ENCODE data around the gene ILRUN.

DNA sequence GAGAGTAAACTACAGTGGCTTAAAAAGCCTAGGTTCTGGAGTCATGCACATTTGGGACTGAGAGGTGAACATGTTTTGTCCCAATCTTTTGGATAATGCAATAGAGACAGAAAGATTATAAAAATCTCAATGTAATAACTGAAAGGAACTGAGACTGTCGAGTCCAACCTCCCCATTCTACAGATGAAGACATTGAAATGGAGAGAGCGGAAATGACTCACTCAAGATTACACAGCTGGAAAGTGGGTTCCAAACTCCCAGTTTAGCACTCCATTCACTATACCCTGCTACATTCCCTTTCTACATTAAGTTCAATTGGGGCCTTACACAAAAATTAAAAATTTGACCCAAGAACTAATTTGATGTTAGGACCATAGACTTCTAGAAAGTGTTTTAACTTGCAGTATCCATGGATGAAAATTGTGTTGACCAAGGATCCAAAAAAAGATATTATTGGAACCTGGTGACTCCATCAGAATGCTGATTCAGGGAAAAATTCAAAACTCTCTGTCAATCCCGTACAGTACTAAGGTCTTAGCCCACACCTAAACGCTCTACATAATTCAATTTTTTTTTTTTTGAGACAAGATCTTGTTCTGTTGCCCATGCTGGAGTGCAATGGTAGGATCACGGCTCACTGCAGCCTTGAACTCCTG lies 1.5 kb upstream of the ILRUN start:
- TF ChIP-seq, protein P1, sequence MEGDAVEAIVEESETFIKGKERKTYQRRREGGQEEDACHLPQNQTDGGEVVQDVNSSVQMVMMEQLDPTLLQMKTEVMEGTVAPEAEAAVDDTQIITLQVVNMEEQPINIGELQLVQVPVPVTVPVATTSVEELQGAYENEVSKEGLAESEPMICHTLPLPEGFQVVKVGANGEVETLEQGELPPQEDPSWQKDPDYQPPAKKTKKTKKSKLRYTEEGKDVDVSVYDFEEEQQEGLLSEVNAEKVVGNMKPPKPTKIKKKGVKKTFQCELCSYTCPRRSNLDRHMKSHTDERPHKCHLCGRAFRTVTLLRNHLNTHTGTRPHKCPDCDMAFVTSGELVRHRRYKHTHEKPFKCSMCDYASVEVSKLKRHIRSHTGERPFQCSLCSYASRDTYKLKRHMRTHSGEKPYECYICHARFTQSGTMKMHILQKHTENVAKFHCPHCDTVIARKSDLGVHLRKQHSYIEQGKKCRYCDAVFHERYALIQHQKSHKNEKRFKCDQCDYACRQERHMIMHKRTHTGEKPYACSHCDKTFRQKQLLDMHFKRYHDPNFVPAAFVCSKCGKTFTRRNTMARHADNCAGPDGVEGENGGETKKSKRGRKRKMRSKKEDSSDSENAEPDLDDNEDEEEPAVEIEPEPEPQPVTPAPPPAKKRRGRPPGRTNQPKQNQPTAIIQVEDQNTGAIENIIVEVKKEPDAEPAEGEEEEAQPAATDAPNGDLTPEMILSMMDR (IDR thresholded peaks at IDR 0.05), result no peak
- TF ChIP-seq EZH2 (IDR thresholded peaks at IDR 0.05; ENCODE audit: borderline replicate concordance, insufficient read depth, low read depth, low read length, poor library complexity, severe bottlenecking), result no peak
